Lower lobe of right lung (tissue), 2 donors: ENCODE measurements around the gene S100A6. TPM values are rescaled to one million over a fixed set of nuclear protein-coding genes. Genes with fewer than 3 reads are reported as not detected.
"Not testable (repeated sequence)": the region's sequence is repeated elsewhere in the genome, so short reads cannot be mapped to it uniquely, and the experiment has no call there.

ENCODE experiments used
- ATAC-seq, 2 donors: fragments of 200-7000 bp; cut with Tn5 transposase; one replicate each; pipeline ENCODE4 v1.9.1; 2020 to 2022; ENCODE audit warnings: mild to moderate bottlenecking in 2 of 2, moderate library complexity in 2 of 2
- DNase-seq: peaks from one replicate; pipeline ENCODE4 v3.0.0-alpha.2; 2020
- H3K27ac ChIP-seq: fragments of 200-600 bp; one replicate; pipeline ENCODE4 v1.8.0; 2022
- H3K27me3 ChIP-seq: fragments of 200-600 bp; one replicate; pipeline ENCODE4 v1.8.0; 2022; ENCODE audit warnings: low read depth
- H3K36me3 ChIP-seq: fragments of 200-600 bp; one replicate; pipeline ENCODE4 v1.8.0; 2022; ENCODE audit warnings: mild to moderate bottlenecking
- H3K4me1 ChIP-seq: fragments of 200-600 bp; one replicate; pipeline ENCODE4 v1.8.0; 2022
- H3K4me3 ChIP-seq: fragments of 200-600 bp; one replicate; pipeline ENCODE4 v1.8.0; 2022; ENCODE audit warnings: mild to moderate bottlenecking
- H3K9me3 ChIP-seq: fragments of 200-600 bp; one replicate; pipeline ENCODE4 v1.8.0; 2022
- intact Hi-C: fragments of 100-400 bp; cut with DNase I; formaldehyde crosslinking; loops from one replicate; pipeline ENCODE4 v1.11.0; 2022
- total RNA-seq: library from RNA; stranded (reverse); fragmentation: NEBNext Ultra II Directional; extraction: Animal tissue kit (Norgen Biotek cat#: 25700); gene quantifications from one replicate; pipeline ENCODE4 v1.2.1, GENCODE V29; 2021
- TF ChIP-seq, protein P1 (sequence below): fragments of 200-600 bp; IDR thresholded peaks from one replicate; pipeline ENCODE4 v1.8.0; 2022; ENCODE audit warnings: antibody characterized with exemption, mild to moderate bottlenecking
- donor health status: DM: no; HTN: yes; CAD: no; lungs with severe emphysema.

S100A6 gene
- total RNA-seq, 1 donor from 2014 or later: 1,109 TPM

- Histone ChIP-seq H3K4me1 (peaks cover 13% of the 10 kb centered on the region), H3K36me3 (peaks cover 5% of the 10 kb centered on the region), H3K9me3 (no peaks in the 10 kb centered on the region), H3K27me3 (no peaks in the 10 kb centered on the region), H3K4me3 (no peak overlapping the region), H3K27ac (no peak overlapping the region)
- ATAC-seq: peak; percentile 11 to 31
- DNase-seq: no peak
- intact Hi-C loops: no loop called here
- TF ChIP-seq, protein P1, sequence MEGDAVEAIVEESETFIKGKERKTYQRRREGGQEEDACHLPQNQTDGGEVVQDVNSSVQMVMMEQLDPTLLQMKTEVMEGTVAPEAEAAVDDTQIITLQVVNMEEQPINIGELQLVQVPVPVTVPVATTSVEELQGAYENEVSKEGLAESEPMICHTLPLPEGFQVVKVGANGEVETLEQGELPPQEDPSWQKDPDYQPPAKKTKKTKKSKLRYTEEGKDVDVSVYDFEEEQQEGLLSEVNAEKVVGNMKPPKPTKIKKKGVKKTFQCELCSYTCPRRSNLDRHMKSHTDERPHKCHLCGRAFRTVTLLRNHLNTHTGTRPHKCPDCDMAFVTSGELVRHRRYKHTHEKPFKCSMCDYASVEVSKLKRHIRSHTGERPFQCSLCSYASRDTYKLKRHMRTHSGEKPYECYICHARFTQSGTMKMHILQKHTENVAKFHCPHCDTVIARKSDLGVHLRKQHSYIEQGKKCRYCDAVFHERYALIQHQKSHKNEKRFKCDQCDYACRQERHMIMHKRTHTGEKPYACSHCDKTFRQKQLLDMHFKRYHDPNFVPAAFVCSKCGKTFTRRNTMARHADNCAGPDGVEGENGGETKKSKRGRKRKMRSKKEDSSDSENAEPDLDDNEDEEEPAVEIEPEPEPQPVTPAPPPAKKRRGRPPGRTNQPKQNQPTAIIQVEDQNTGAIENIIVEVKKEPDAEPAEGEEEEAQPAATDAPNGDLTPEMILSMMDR: no peak
Measured at GRCh38 chr1:153526132-153526543, 9.7 kb downstream of the S100A6 start.

GRCh38 chr1:153525088-153525728 is 10.6 kb downstream of the S100A6 start:
- DNase-seq: no peak
- TF ChIP-seq, protein P1: no peak
- H3K36me3 ChIP-seq: peaks cover 5% of the 10 kb centered on the region
- no peaks in the 10 kb centered on the region for H3K9me3 ChIP-seq
- peaks cover 13% of the 10 kb centered on the region for H3K4me1 ChIP-seq
- intact Hi-C loops: no loop called here
- H3K27me3 ChIP-seq: no peaks in the 10 kb centered on the region
- ATAC-seq: peak in 1 of 2 donors; percentile 41
- no peak overlapping the region for H3K4me3 ChIP-seq
- H3K27ac ChIP-seq: no peak overlapping the region

- H3K27ac ChIP-seq, DNase-seq, H3K4me3 ChIP-seq, H3K27me3 ChIP-seq, H3K36me3 ChIP-seq, intact Hi-C loops, H3K9me3 ChIP-seq, ATAC-seq: not testable (repeated sequence)
- peaks cover 18% of the 10 kb centered on the region for H3K4me1 ChIP-seq
Measured at GRCh38 chr1:153522353-153523048, 13.3 kb downstream of the S100A6 start.

GRCh38 chr1:153521808-153522207 is 14.0 kb downstream of the S100A6 start:
- peaks cover 18% of the 10 kb centered on the region for H3K4me1 ChIP-seq
- H3K27me3 ChIP-seq, intact Hi-C loops, H3K4me3 ChIP-seq, H3K36me3 ChIP-seq, H3K9me3 ChIP-seq, H3K27ac ChIP-seq, ATAC-seq, DNase-seq: not testable (repeated sequence)

DNA sequence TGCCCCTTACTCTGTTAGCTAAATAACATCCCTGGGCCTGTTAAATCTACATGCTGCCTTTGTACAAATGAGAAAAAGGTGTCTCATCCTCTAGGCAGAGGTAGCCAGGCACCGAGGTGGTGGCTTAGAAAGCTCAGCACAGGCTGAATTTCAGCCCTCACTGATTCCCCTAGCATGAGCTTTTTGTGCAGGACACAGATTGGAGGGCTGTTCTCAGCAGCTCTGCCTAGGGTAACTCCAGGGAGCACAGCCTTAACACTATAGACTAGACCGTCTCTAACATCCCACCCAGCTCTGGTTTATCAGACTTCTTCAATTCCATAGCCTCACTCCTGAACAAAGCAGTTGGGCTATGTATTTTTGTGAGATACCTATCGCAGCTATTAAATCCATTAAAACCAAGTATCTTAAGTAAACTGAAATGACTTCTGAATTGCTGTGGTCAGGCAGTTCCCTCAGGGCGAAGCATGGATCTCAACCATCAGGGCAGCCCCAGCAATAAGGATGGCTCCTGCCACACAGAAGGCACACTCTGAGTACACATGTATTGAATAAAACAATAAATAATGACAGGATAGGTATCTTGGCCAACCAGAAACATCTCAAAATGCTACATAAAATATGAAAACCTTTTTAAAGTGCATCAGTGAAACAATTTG is 14.8 kb downstream of the S100A6 start:
- ATAC-seq (no peak), DNase-seq (no peak)
- Histone ChIP-seq H3K27ac (no peak overlapping the region), H3K4me3 (no peak overlapping the region), H3K4me1 (peaks cover 16% of the 10 kb centered on the region), H3K36me3 (no peaks in the 10 kb centered on the region), H3K27me3 (no peaks in the 10 kb centered on the region), H3K9me3 (no peaks in the 10 kb centered on the region)
- intact Hi-C loops: no loop called here
- TF ChIP-seq, protein P1: no peak

GRCh38 chr1:153520137-153520691 is 15.6 kb downstream of the S100A6 start:
- H3K27ac ChIP-seq, H3K36me3 ChIP-seq, H3K4me3 ChIP-seq, H3K27me3 ChIP-seq, ATAC-seq, H3K9me3 ChIP-seq, intact Hi-C loops, DNase-seq: not testable (repeated sequence)
- peaks cover 17% of the 10 kb centered on the region for H3K4me1 ChIP-seq
